Ramos (cell line): ENCODE data around the gene NTF3.

Experiments
- in situ Hi-C: fragments of 300-500 bp; cut with MboI; formaldehyde crosslinking; loops from one replicate; pipeline ENCODE4 v1.14.3; 2022; ENCODE audit warnings: low sequenced_read_pairs; ENCODE audit not compliant: unreplicated experiment

The NTF3 gene

DNA sequence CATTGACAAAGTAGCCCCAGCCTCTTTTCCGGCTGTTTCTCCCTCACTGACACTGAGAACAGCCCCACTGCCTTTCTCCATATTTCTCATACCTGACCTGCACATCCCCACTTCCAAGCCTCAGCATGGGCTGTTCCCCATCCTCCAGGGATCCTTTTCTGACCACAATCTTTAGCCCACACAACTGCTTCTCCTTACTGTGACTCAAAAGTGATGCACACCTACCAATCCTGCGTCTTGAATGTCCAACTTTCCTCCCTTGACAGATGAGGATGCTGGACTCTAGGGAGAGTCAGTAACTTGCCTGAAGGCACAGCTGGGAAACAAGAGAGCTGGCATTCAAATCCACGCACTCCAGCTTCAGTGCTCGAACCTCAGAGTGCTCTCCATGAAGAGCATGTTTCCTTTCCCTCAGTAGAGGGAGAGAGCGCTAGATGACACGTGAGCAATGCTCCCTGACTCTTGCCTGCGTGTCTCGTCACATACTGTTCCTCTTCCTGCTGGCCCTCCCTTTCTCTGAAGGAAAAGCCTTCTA, 75.6 kb downstream of the NTF3 start:
- in situ Hi-C loops = loop anchor here (5.0 kb wide), 1 partner anchor 75 kb away; the partner anchor contains the start of gene NTF3

DNA sequence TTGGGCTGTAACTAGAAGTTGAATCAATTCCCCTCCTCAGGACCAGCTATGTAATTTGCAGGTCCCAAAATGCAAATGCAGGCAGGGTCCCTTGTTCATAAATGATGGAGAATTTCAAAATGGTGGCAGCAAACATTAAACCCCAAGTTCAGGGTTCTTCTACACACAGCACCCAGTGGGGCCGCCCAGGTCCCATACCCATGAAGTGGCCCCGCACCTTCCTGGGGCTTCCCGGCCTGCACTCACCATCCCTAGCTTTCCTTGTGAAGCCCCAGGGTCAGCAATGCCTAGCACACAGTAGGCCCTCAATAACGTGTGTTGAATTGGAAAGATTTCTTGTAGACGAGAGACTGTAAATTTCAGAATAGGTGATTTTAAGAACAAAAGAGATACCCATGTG, 76.0 kb downstream of the NTF3 start:
- in situ Hi-C loops = loop anchor here (5.0 kb wide), 1 partner anchor 76 kb away; the partner anchor contains the start of gene NTF3

DNA sequence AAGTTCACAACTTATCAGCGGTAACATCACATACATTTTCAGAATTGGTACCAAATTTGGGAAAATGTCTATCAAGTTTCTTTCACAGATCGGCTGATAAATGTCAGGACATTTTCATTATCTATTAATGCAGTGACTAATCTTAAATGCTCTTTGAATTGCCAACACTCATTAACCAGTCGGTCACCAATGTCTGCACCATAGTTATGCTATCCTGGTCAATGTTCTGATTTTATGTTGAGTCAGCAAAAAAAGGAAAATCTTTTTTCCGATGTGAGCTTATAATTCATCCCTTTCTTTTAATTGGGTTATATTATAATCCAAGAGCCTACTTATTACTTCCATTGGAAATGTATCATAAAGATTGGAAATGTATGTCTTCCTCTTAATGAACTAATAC, 77.2 kb downstream of the NTF3 start:
- in situ Hi-C loops = loop anchor here (5.0 kb wide), 1 partner anchor 77 kb away; the partner anchor contains the start of gene NTF3

DNA sequence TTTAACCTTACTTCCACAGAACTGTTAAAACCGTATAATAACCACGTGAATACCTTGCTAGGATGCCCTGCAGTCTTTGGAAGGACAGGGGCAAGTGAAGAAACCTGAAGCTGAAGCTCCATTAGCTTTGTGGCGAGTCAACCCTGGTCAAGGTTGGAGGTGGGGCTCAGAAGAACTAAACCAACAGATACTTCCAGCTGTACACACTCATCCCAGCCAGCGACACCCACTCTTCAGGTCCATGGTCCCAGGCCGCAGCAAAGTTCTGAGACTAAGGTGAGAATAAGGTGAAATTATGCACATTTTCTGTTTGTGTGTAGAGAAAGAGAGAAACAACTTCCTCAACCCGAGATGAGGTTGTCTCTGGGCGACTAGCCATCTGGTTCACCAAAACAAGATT, 77.6 kb downstream of the NTF3 start:
- in situ Hi-C loops = loop anchor here (5.0 kb wide), 1 partner anchor 77 kb away; the partner anchor contains the start of gene NTF3

DNA sequence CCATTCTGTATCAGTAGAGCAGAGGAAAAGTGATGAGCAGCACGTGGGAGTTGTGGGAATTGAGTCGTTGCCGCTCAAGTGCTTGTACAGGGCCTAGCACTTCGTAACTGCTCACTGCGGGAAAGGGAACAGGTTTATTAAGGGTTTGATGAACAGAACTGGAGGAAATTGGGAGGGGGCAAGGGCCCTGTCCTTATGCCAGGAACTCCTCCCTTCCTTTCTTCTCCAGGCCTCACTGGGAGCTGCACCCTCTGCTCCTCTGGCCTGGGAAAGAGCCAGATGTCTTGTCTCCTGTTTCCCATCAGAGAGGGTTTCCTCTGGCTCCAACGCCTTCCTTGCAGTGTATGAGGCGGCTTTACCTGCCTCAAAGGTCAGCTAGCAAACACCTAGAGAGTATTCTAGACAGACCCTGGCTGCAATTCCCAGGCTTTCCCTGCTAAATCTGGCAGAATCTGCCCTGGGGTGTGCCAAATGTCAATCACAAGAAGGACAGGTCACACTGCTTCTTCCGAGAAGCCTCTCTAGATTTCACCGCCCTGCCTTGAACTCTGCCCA, 78.4 kb downstream of the NTF3 start:
- in situ Hi-C loops = no loop called here

DNA sequence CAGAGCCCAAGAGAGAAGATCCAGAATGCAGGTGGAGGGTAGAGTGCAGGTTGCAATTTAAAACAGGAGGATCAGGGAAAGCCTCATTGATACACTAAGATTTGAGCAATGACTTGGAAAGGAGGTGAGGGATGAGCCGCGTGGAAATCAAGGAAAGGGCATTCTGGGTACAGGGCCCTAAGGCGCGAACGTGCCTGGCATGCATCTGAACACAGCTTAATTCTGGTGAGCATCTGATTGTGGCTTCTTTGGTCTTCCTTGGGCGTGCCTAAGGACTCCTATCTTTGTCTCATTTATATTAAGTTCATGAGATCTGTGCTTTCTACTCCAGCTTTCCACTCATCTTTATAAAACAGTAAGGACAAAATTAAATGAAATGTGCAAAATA, 79.3 kb downstream of the NTF3 start:
- in situ Hi-C loops = no loop called here

DNA sequence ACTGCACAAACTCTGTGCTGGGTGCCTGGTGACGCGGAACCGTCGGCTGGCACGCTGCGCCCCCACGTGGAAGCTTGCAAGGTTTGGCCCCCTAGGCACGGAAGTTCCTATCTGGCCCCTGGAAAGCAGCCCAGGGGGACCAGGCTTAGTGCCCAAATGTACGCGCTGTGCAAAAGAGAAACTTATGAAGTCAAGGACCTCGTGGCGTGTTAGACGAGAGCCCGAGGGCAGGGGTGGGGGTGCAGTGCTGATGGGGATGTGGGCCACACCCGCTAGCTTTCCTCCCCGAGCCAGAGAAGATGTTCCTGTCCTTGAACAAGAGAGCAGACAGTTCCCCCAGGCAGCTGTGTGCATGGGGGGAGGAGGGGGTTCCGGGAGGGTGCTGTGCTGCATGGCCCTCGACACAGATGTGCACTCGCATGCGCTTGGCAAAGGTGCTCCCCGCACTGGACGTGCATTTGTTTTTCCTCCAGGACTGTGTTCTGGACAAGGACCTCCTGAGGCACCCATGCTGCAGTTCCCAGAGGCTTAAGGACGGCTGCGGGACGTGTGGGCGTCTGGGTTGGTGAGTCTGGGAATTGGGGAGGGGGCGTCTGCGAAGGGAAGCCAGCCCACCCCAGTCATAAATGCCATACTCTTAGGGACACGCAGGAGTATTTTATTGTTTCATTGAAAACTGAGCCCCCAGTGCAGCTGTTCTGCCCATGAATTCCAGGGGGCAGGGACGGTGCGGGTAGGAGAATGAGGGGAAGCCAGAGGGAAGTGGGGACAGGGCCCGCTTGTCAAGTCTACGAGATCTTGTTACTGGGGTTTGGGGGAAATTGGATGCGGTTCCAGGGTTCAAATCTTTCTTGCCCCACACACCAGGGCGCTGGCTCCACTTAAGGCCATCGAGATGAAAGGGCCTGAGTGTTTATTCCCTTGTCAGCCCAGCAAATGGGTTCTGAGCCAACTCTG, 80.0 kb downstream of the NTF3 start:
- in situ Hi-C loops = no loop called here

DNA sequence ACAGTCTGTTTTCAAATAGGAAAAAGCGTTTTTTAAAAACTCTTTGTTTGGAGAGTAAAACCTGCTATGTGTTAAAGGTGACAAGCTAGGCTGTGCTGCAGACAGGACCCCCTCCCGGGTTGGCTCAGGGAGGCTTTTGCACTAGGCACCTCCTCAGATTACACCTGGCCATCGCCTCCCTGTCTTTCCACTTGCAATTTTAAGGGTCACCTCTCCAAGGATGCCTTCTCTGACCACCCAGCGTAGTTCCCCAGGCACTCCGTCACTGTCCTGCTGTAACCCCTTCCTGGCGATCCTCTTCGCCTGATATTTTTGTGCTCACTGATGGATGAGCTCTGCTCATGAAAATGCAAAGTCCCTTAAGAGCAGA, 80.7 kb downstream of the NTF3 start:
- in situ Hi-C loops = no loop called here

DNA sequence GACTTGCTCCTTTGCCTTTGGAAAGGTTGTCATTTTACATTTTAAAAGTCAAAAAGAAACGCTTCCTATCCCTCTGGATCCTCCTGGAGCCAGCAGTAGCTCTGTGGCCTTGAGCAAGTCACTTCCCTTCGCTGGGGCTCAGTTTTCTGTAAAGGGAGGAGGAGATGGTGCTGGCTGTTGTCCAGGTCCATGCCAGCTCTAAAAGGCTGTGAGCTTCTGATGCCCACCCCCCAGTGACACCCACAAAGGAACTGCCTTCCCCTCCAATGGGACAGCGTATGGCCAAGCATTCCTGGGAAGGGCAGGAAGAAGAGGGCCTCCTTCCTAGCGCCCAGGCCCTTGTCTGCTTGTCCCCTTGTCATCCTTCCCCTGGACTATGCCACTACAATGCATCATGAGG, 81.5 kb downstream of the NTF3 start:
- in situ Hi-C loops = no loop called here

DNA sequence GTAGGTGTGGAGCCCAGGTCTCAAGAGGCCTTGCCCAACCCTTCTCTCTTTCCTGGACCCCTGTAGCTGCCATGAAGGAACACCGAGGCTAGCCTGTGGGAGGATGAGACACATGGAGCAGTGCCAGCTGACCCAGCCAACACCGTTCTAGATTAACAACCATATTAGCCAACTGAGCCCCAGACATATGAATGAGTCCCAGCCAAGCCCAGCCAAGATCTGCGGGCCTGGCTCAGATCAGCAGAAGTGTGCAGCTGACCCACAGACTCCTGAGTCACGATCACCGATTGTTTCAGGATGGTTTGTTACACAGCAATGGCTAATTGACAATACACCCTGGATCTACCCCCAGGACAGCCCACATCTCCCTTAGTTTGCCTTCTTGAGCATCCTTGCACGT, 82.1 kb downstream of the NTF3 start:
- in situ Hi-C loops = no loop called here

DNA sequence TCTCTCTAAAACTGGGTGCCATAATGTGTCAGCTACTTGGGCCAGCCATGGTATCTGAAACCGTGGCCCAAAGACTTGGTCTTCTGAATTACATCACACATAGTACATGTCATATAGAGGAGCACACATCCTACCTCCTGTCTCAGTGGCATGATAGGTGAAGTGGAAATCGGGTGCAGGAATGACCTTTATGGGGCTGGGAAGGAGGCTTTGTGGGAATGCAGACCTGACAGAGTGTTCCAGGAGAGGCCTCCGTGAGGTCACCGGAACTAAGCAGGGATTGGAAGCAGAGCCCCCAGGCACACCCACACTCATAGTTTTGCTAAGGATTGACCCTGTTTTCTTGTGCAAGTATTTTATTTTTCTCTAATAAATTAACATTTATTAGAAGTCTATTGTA, 82.6 kb downstream of the NTF3 start:
- in situ Hi-C loops = no loop called here

DNA sequence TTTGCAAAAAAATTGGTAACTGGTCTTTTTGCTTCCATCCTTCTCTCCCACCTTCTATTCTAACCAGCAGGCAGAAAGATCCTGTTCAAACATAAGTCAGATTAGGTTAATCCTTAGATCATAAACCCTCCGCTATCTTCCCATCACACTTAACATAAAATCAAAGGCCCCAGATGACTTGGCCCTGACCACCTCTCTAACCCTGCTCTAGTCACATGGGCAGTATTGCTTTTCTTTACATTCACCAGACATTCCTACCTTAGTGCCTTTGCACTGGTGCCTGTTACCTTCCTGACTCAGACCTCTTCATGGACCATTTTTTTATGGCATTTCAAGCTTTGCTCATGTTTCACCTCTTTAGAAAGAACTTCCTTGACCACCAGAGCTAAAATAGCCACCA, 83.5 kb downstream of the NTF3 start:
- in situ Hi-C loops = no loop called here

DNA sequence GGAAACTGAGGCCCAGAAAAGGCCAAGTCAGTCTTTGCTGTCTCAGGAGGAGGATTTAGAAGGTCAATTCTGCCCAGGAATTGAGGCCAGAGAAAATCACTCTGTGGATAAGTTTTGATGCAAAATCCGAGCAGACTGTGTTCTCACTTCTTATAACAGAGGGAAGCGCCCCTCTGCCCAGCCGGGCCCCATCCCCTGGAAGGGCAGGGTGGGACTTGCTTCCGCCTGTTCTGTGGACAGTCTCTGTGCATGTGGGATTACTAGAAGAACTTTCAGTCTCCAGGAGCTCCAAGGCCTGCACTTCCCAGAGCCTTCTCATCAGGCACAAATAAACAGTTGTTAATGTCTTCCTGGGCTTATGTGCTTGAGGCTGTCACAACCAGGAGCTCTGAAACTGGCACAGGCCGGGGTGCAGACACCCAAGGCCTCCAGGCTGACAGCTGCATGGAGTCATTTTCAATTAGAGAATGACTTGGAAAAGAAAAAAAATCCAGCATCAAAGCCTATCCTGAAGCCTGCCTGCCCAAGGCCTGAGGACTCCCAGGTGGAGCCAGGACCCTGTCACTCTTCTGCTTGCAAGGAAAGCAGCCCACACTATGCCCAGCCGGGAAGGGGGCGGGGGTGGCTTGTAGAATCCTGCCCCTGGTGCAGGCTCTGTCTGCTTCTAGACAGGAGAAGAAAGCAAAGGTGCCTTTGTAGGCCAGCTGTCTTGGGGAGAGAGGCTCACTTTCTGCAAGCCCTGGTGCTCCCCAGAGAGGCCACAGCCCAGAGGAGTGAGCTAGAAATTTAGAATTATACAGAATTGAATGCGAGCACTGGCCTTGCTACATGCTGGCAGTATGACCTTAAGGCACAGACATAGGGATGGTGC, 84.7 kb downstream of the NTF3 start:
- in situ Hi-C loops = no loop called here

DNA sequence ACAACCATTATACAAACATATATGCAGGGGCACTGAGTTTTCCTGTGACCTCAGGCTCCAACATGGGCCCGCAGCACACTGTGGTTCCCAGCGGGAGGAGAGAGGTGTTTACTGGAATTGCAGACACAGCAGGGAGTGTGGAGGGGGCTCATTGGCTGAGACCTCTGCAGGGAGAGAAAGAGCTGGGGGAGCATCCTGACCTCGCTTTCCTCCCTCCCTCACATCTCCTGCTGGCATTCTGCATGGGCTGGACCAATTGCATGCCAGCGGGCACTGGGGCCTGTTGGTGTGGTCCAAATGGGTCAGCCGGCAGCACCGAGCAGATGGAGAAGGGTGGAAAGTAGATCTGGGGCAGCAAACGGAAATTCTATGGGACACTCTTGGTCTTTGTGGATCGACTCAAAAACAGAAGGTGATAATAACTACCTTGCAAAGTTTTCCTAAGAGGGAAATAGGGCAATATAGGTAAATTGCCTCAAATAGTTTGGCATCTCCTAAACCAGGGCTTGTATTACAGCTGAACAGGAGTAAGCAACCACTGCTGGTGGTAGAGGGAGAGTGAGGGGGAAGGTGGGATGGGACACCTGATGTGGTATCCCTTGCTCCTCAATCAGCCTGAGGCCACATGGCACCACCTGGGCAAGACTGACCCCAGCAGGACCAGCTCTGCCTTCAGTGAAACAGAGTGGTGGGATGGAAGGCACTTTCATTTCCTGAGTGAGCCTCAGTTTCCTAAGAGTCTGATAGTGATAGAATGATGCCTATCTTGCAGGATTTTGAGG, 86.9 kb downstream of the NTF3 start:
- in situ Hi-C loops = no loop called here

DNA sequence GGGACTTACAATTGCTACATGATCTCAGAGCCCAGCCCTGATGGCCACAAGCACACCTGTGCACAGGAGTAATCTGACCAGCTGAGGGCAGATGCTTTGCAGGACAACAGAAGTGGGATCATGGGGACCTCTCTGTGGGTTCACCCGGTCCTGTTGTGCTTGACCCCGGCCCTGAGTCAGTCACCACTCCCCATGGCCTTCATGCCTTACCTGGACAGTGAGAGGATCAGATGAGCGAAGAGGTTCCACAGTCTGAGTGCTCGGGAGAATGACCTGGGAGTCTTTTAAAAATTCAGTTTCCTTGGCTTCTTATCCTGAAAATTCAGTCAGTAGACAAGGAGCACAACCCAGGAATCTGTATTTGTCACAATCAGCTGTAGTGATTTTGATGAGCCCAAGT, 88.1 kb downstream of the NTF3 start:
- in situ Hi-C loops = no loop called here

DNA sequence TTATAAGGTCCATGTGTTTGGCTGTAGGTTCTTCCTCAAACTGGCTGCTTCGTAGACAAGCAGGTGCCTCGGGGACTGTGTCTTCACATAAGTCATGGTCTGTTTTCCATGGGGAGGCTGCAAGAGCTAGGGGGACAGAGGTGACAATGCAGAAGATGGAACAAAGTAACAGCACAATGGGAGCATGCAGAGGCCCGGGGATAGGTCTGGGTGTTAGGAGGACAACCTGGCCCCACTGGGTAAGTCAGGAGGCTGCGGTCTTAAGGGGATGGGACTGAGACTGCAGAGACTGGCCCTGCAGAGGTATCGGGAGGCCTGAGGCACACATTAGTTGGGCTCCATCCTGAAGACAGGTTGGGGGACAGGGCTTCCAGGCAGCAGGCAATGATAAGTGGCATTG, 88.9 kb downstream of the NTF3 start:
- in situ Hi-C loops = no loop called here

DNA sequence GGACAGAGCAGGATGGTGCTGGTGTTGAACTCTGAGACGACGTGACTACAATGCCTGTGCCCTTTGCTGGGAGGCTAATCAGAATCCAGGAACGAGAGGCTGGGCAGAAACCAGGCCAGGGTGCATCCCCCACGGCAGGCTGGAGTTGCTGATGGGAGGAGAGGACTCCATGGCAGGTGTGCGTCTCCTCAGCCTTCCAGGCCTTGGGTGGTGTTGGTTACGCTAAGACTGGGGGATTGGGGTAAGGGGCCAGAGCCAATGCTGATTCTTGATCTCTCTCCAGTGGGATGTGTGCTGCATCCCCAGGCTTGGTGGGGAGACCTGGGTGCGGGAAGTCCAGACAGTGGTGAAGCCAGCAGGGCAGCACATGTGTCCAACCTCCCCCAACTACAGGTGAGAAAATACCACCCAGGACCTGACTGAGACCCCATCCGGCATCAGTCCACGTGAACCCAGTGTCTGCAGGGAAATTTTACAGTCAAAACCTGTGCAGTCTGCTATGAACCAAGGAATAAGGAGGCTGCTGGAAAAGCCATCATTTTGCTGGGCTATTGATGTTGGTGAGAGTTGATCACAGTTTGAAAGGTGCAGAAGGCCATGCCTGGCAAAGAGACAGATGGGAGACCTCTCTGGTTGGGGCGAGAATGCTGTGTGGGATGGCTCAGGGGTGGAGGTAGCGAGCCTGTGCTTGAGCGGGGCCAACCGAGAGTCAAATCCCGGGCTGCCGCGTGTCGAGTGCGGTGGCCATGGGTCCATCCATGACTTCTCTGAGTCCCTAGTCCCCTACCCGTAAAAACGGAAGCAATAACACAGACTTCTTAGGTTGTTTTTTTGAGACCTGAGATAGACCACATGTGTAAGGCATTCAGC, 89.8 kb downstream of the NTF3 start:
- in situ Hi-C loops = no loop called here

DNA sequence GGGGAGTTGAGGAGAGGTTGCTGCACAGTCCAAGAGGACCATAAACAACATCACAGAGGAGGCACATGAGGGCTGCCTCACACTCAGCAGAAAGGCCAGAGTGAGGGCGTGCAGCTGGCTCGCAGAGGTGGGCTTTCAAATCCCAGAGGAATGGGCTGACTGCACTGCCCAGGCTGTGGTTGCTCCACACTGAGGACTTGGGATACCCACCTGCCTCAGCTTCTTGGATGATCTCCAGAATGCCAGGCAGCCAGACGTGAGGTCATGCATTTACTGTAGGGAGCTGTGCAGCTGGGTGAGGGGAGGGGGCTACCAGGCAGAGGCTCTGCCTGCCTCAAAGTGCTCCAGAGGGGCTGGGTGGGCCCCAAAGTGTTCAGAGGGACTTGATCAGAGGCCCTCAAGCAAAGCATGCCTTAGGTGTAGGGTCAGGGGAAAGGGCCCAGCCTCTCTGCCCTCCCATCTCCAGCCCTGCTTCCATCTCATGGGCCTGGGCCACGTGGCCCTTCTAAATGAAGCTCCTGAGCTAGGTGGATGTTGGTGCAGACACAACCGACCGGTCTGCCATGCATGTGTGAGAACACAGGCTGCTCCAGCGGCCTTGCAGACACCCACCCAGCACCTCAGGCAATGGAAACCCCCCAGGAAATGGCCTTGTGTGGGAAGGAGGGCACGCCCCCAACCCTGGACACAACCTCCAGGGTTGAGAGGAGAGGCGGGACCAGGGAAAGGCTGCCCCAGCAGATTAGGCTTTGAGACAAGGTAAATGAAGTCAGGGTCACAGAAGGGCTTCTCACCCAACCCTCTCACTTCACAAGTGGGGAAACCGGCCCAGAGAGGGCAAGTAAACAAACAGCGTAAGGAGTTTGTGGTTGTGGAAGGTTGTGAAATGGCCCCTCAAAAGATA, 90.8 kb downstream of the NTF3 start:
- in situ Hi-C loops = no loop called here
